Measurements from ENCODE around the gene NR6A1. TPM values are rescaled to one million over a fixed set of nuclear protein-coding genes. Genes with fewer than 3 reads are reported as not detected.

The NR6A1 gene
- total RNA-seq, 1 experiment from 2014 or later, result 99.3 TPM

- Mint-ChIP-seq H3K27ac (no peak overlapping the region), H3K4me1 (peaks cover 4 to 10% of the 10 kb centered on the region in 2 experiments; a peak in 3 of 4 replicates), H3K36me3 (ENCODE audit: insufficient read depth in 1 of 3, low read depth in 3 of 3) (peaks cover 0 to 2% (median 0%) of the 10 kb centered on the region in 3 experiments; a peak in 2 of 7 replicates), H3K27me3 (ENCODE audit: low read depth) (no peaks in the 10 kb centered on the region), H3K4me3 (no peak overlapping the region), H3K9me3 (no peaks in the 10 kb centered on the region)
- Histone ChIP-seq H4K20me1 (ENCODE audit: control insufficient read depth, insufficient read depth, insufficient read length) (no peaks in the 10 kb centered on the region), H3K4me1 (ENCODE audit: insufficient read depth, low read length) (no peaks in the 10 kb centered on the region), H3K4me2 (ENCODE audit: insufficient read depth, insufficient read length, low read length) (no peak overlapping the region), H3K79me2 (ENCODE audit: insufficient read depth, low read length) (no peaks in the 10 kb centered on the region; the same call in 1 of the 2 replicates), H2AFZ (ENCODE audit: low read length) (no peak overlapping the region), H3K27ac (ENCODE audit: insufficient read length, low read depth, low read length) (no peak overlapping the region), H4K91ac (ENCODE audit: insufficient read length, low read depth, low read length) (no peak overlapping the region), H4K8ac (replicated peaks; ENCODE audit: insufficient read length, low read depth, low read length) (no peak overlapping the region), H3K79me1 (ENCODE audit: insufficient read depth, low read depth, low read length, poor library complexity, severe bottlenecking) (peaks cover 3% of the 10 kb centered on the region), H4K5ac (ENCODE audit: insufficient read length, low read depth, low read length) (no peak overlapping the region), H2BK120ac (ENCODE audit: low read depth, low read length, poor library complexity, severe bottlenecking) (no peak overlapping the region), H2AK5ac (ENCODE audit: insufficient read length, low read length) (no peak overlapping the region), H2BK15ac (ENCODE audit: low read depth, low read length) (no peak overlapping the region), H3K56ac (ENCODE audit: insufficient read length, low read depth, low read length) (no peak overlapping the region), H3K14ac (ENCODE audit: insufficient read depth, low read length) (no peak overlapping the region), H2BK20ac (ENCODE audit: low read depth, low read length, poor library complexity, severe bottlenecking) (no peak overlapping the region), H3K9ac (ENCODE audit: extremely low read depth, insufficient read length, low read length) (no peak overlapping the region), H3K4ac (ENCODE audit: low read depth, low read length) (no peak overlapping the region), H2BK5ac (ENCODE audit: insufficient read length, low read length) (no peak overlapping the region), H3K9me3 (ENCODE audit: control insufficient read depth, low read depth, low read length) (no peaks in the 10 kb centered on the region), H2BK12ac (ENCODE audit: insufficient read length, low read depth, low read length) (no peak overlapping the region), H3K23me2 (ENCODE audit: insufficient read length, low read depth, low read length, poor library complexity, severe bottlenecking) (no peaks in the 10 kb centered on the region), H3K27me3 (ENCODE audit: insufficient read depth, low read length) (no peaks in the 10 kb centered on the region), H3K23ac (ENCODE audit: insufficient read length, low read depth, low read length) (no peak overlapping the region), H3T11ph (ENCODE audit: low read length) (no peak overlapping the region), H3K18ac (ENCODE audit: insufficient read length, low read depth, low read length) (no peak overlapping the region)
- DNase-seq, result no peak
- no CpG with 5 or more reads among the region's 1 CpG for WGBS (ENCODE audit: extremely low coverage, insufficient read length, low lambda C conversion rate)
- TF ChIP-seq CTCF (conservative IDR thresholded peaks at IDR 0.05), result no peak
These were observed 118.9 kb downstream of the NR6A1 start for GRCh38 chr9:124652203-124652602.

All from H9 (cell line).